WI38 (cell line): Measurements from ENCODE around the gene TTLL10.

Source experiments
- H3K4me3 ChIP-seq: 2 replicates; pipeline ENCODE4 v1.5.1; 2011; ENCODE audit warnings: low read depth, mild to moderate bottlenecking, control low read depth, low read length
- TF ChIP-seq, protein P1 (sequence below): IDR thresholded peaks from 2 replicates; pipeline ENCODE4 v1.5.1; 2012; ENCODE audit warnings: low read depth, mild to moderate bottlenecking, control low read depth, low read length

Gene TTLL10

DNA sequence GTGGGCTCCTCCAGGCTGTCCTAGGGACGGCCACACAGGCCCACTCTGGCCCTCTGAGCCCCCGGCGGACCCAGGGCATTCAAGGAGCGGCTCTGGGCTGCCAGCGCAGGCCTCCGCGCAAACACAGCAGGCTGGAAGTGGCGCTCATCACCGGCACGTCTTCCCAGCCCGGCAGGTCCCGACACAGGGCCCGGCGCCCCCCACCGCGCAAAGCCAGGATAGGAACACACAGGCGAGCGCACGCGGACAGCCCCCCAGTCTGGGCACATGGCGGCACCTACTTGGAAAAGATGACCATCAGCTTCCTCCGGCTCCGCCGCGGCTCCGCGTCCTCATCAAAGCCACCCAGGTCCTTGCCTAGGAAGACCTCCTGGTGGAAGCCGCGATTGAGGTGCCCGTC, 54.5 kb downstream of the TTLL10 start:
- no peak overlapping the region for H3K4me3 ChIP-seq
- TF ChIP-seq, protein P1, sequence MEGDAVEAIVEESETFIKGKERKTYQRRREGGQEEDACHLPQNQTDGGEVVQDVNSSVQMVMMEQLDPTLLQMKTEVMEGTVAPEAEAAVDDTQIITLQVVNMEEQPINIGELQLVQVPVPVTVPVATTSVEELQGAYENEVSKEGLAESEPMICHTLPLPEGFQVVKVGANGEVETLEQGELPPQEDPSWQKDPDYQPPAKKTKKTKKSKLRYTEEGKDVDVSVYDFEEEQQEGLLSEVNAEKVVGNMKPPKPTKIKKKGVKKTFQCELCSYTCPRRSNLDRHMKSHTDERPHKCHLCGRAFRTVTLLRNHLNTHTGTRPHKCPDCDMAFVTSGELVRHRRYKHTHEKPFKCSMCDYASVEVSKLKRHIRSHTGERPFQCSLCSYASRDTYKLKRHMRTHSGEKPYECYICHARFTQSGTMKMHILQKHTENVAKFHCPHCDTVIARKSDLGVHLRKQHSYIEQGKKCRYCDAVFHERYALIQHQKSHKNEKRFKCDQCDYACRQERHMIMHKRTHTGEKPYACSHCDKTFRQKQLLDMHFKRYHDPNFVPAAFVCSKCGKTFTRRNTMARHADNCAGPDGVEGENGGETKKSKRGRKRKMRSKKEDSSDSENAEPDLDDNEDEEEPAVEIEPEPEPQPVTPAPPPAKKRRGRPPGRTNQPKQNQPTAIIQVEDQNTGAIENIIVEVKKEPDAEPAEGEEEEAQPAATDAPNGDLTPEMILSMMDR, result no peak

DNA sequence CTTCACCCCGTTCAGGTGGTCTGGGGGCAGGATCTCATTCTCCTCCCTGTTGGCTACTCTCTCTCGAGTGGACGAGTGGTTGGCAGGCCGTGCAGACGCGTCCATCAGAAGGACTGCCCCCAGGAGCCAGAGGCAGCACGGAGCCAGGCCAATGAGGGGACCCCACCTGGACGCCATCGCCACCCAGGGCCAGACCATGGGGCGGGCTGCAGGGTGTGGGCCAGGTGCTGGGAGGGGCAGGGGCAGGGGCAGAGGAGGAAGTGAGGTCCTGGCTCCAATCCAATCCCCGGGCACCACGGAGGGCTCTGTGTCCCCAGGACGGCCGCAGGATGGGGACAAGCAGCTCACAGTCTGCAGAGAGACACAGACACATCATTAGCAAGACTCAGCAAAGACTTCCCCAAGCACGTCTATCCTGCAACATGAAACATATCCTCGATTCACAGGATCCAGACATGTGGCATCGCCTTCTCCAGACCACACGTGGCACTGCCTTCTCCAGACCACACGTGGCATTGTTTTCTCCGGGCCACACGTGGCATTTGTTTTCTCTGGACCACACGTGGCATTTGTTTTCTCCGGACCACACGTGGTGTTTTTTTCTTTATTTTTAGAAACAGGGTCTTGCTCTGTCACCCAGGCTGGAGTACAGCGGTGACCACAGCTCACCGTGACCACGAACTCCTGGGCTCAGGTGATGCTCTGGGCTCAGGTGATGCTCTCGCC, 55.1 kb downstream of the TTLL10 start:
- H3K4me3 ChIP-seq, result no peak overlapping the region
- TF ChIP-seq, protein P1, result no peak

DNA sequence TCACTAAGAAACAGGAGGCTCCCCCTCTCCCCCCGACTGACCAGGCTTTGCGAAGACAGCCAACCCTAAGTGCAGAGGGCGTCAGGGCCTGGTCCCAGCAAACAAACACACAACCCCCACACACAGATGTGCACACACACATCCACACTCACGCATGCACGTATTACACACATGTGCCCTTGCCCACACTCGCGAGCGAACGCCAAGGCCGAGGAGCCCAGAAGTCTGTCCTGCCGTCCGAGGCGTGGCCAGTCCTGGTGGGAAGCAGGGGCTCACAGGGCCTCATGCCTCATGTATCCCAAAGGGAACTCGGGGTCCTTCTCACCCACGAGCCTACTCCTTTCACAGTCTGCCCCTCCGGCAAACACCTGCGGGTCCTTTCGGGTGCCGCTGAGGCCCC, 56.1 kb downstream of the TTLL10 start:
- no peak overlapping the region for H3K4me3 ChIP-seq
- TF ChIP-seq, protein P1, result no peak

DNA sequence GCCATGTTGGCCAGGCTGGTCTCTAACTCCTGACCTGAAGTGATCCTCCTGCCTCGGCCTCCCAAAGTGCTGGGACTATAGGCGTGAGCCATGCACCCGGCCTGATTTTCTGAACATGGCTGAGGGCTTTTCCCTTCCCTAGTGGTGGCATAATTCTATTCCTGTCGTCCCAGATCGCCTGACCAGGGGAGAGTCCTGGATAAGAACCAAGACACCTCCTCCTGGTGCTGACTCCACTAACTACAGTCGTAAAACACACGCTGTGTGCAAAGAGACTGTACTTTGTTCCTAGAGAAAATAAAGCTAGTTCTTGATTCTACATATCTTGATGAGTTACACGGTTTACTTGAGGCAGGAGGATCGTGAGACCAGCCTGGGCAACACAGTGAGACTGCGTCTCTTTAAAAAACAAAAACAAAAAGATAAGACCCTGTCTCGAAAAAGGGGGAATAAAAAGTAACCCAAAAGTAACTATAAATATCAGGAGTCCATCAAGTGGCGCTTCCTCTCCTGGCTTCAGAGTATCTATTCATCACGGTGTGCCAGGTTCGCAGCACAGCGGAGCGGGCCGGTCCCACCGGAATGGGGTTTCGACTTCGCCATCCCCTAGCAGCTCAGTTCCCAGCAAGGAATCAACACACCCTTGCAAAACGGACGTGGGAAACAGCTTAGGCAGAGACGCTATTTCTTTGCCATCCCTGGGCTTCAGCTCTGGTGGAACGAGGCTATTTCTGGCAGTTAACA, 57.1 kb downstream of the TTLL10 start:
- TF ChIP-seq, protein P1, result no peak
- H3K4me3 ChIP-seq, result peak overlapping the region; percentile 88

DNA sequence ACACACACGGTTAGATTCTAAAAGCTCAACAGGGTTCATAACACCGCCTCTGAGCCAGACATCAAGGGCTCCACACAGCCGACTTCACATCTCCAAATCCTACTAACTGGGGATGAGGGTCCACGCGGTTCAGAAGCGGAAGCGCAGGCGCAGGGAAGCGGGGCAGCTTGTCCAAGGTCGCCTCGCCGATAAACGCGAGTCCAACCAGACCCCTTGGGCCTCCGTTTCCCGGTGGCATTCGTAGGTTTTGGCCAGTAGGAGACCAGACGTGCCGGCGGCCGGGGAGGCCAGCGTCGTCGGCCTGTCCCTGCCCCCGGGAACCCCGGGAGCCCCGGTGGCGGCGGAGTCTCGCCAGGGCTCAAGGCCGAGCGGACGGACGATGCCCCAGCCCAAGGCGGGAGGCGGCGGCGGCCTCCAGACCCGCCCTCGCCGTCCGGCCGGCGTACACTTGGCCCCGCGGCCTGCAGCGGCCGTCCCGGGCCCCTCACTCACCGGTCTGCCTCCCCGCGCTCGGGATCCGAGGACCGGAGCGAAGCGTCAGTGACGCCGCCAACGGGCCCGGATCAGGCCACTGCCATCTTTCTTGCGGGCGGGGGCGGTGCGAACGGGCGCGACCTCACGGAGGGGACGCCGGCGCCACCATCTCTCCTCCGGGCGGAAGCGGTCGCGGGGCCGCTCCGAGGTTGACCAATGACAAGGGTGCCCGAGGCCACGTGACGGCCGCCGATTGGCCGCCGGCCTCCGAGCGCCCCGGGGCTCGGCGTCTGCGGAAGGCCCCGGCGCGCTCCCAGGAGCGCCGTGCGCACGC, 57.9 kb downstream of the TTLL10 start, which contains the start of gene SDF4:
SDF4 (minus strand) TSS at position 602 of the 808 bp plus-strand sequence. CDS start 3,229 bp downstream, outside the sequence.
- peak within 1 kb of the TSS; percentile 88 for H3K4me3 ChIP-seq
- TF ChIP-seq, protein P1, result no peak

DNA sequence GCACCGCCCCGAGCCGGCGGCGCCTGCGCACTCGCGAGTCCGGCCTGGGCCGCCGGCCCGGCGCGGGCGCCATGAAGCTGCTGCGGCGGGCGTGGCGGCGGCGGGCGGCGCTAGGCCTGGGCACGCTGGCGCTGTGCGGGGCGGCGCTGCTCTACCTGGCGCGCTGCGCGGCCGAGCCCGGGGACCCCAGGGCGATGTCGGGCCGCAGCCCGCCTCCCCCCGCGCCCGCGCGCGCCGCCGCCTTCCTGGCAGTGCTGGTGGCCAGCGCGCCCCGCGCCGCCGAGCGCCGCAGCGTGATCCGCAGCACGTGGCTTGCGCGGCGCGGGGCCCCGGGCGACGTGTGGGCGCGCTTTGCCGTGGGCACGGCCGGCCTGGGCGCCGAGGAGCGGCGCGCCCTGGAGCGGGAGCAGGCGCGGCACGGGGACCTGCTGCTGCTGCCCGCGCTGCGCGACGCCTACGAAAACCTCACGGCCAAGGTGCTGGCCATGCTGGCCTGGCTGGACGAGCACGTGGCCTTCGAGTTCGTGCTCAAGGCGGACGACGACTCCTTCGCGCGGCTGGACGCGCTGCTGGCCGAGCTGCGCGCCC, 58.6 kb downstream of the TTLL10 start, which contains the start of gene B3GALT6:
B3GALT6 (plus strand) TSS at position 30 of the 588 bp plus-strand sequence; CDS start at position 72, 42 bp downstream.
- TF ChIP-seq, protein P1, result no peak

More for the DNA sequence above, 58.6 kb downstream of the TTLL10 start, which contains the start of gene B3GALT6:
- peak within 1 kb of the TSS; percentile 88 for H3K4me3 ChIP-seq
